Duodenal mucosa (tissue), 2 donors: Measurements from ENCODE around the gene CENPL.
"Not testable (repeated sequence)": the region's sequence is repeated elsewhere in the genome, so short reads cannot be mapped to it uniquely, and the experiment has no call there.

Experiments
- H3K27ac ChIP-seq: one replicate; pipeline ENCODE4 v1.7.0; 2013; ENCODE audit warnings: low read depth, low read length
- H3K27me3 ChIP-seq, 2 donors: one replicate each; pipeline ENCODE4 v1.7.0; 2013; ENCODE audit warnings: low read length in 2 of 2, control low read depth in 1 of 2; ENCODE audit not compliant: insufficient read depth in 2 of 2, control insufficient read depth in 1 of 2
- H3K36me3 ChIP-seq, 2 donors: one replicate each; pipeline ENCODE4 v1.7.0; 2013; ENCODE audit warnings: low read length in 2 of 2, control low read depth in 1 of 2; ENCODE audit not compliant: insufficient read depth in 2 of 2, control insufficient read depth in 1 of 2
- H3K4me1 ChIP-seq, 2 donors: one replicate each; pipeline ENCODE4 v1.7.0; 2013; ENCODE audit warnings: low read length in 2 of 2, control low read depth in 1 of 2; ENCODE audit not compliant: insufficient read depth in 2 of 2, control insufficient read depth in 1 of 2
- H3K4me3 ChIP-seq, 2 donors: one replicate each; pipeline ENCODE4 v1.7.0; 2013; ENCODE audit warnings: low read length in 2 of 2, low read depth in 1 of 2
- H3K9ac ChIP-seq, 2 donors: one replicate each; pipeline ENCODE4 v1.7.0; 2013; ENCODE audit warnings: low read length in 2 of 2, low read depth in 1 of 2
- H3K9me3 ChIP-seq, 2 donors: one replicate each; pipeline ENCODE4 v1.7.0; 2013; ENCODE audit warnings: low read length in 2 of 2, control low read depth in 1 of 2; ENCODE audit not compliant: control insufficient read depth in 1 of 2

CENPL gene

DNA sequence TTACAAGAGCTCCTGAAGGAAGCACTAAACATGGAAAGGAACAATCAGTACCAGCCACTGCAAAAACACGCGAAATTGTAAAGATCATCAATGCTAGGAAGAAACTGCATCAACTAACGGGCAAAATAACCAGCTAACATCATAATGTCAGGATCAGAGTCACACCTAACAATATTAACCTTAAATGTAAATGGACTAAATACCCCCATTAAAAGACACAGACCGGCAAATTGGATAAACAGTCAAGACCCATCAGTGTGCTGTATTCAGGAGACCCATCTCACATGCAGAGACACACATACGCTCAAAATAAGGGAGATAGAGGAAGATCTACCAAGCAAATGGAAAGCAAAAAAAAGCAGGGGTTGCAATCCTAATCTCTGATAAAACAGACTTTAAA lies 11.0 kb downstream of the CENPL start:
- H3K36me3 ChIP-seq = peaks cover 0 to 13% of the 10 kb centered on the region in 2 donors
- not testable (repeated sequence) for H3K27ac ChIP-seq, H3K9ac ChIP-seq, H3K4me3 ChIP-seq, H3K27me3 ChIP-seq, H3K4me1 ChIP-seq, H3K9me3 ChIP-seq

DNA sequence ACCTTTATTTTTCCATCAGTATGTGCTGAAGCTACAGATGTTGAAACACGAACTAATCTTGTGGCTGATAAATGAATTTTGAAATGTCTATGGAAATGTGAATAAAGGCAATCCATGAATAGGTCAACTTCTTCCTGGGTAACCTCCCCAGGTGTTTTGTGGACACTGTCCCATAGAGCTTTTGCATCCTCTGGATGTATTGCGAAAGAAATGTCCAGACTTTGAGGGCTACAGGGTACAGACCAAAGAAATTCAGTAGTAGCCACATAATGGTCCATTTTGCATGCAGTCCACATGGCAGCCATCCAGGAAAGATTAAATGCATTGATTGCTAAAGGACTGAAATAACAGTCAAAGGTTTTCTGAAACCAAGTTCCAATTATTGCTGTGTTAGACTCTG lies 21.7 kb downstream of the CENPL start:
- H3K9me3 ChIP-seq = no peaks in the 10 kb centered on the region

DNA sequence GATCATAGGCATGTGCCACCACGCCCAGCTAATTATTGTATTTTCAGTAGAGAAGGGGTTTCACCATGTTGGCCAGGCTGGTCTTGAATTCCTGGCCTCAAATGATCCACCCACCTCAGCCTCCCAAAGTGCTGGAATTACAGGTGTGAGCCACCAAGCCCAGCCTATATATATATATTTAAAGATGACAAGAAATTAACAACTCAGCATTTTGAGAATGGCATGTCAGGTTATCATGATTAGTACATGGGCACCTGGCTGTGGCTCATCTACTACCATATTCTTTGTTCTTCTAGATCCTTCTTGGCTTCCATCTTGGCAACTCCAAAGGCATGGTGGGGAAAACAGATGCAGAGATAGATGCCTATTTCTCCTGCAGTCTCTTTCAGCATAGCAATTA lies 24.7 kb downstream of the CENPL start:
- not testable (repeated sequence) for H3K27ac ChIP-seq, H3K9ac ChIP-seq, H3K4me1 ChIP-seq, H3K9me3 ChIP-seq, H3K27me3 ChIP-seq, H3K4me3 ChIP-seq
- H3K36me3 ChIP-seq = peaks cover 0 to 11% of the 10 kb centered on the region in 2 donors

More for the DNA sequence above, 21.7 kb downstream of the CENPL start:
- no peaks in the 10 kb centered on the region for H3K27me3 ChIP-seq
- H3K4me3 ChIP-seq = no peak overlapping the region
- H3K4me1 ChIP-seq = no peaks in the 10 kb centered on the region
- H3K27ac ChIP-seq = no peak overlapping the region
- no peak overlapping the region for H3K9ac ChIP-seq
- peaks cover 4 to 13% of the 10 kb centered on the region in 2 donors for H3K36me3 ChIP-seq

- Histone ChIP-seq H3K9me3 (no peaks in the 10 kb centered on the region), H3K9ac (no peak overlapping the region), H3K4me1 (no peaks in the 10 kb centered on the region), H3K36me3 (peaks cover 0 to 9% of the 10 kb centered on the region in 2 donors), H3K27me3 (no peaks in the 10 kb centered on the region), H3K27ac (no peak overlapping the region), H3K4me3 (no peak overlapping the region)
Observed at GRCh38 chr1:173798078-173798477, 26.6 kb downstream of the CENPL start.

- Histone ChIP-seq H3K9me3 (no peaks in the 10 kb centered on the region), H3K9ac (no peak overlapping the region), H3K4me1 (no peaks in the 10 kb centered on the region), H3K4me3 (no peak overlapping the region), H3K27ac (no peak overlapping the region), H3K27me3 (no peaks in the 10 kb centered on the region), H3K36me3 (peaks cover 4 to 19% of the 10 kb centered on the region in 2 donors)
Observed at GRCh38 chr1:173789841-173790240, 34.8 kb downstream of the CENPL start.

- H3K9me3 ChIP-seq = no peaks in the 10 kb centered on the region
- H3K36me3 ChIP-seq = peaks cover 24 to 52% of the 10 kb centered on the region in 2 donors
- no peak overlapping the region for H3K27ac ChIP-seq
- no peak overlapping the region for H3K4me3 ChIP-seq
- no peaks in the 10 kb centered on the region for H3K4me1 ChIP-seq
- no peaks in the 10 kb centered on the region for H3K27me3 ChIP-seq
- H3K9ac ChIP-seq = no peak overlapping the region
Observed at GRCh38 chr1:173784997-173785396, 39.7 kb downstream of the CENPL start.

DNA sequence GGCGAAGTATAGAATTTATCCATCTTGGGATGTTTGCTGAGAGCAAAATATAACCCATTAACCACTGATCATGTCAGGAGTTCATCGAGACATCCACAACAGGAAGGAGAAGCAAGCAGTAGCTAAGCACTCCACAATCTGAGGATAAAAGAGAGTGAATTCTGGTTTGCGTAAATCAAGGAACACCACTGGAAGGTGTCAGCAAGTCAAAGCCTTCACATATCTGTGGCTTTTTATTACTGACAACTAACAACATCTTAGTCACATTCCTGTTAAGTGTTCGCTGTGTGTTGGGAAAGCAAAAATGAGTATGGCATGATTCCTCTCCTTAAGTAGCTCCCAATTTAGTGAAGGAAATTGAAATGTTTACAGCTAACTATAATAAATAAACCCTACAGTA lies 44.7 kb downstream of the CENPL start:
- H3K9me3 ChIP-seq = no peaks in the 10 kb centered on the region
- H3K27me3 ChIP-seq = no peaks in the 10 kb centered on the region
- no peak overlapping the region for H3K9ac ChIP-seq
- no peak overlapping the region for H3K27ac ChIP-seq
- H3K4me1 ChIP-seq = no peaks in the 10 kb centered on the region
- H3K4me3 ChIP-seq = no peak overlapping the region
- peaks cover 24 to 56% of the 10 kb centered on the region in 2 donors for H3K36me3 ChIP-seq

- H3K9ac ChIP-seq = no peak overlapping the region
- H3K9me3 ChIP-seq = no peaks in the 10 kb centered on the region
- H3K27me3 ChIP-seq = no peaks in the 10 kb centered on the region
- no peaks in the 10 kb centered on the region for H3K4me1 ChIP-seq
- no peak overlapping the region for H3K27ac ChIP-seq
- H3K4me3 ChIP-seq = no peak overlapping the region
- H3K36me3 ChIP-seq = peaks cover 6 to 27% of the 10 kb centered on the region in 2 donors
Observed at GRCh38 chr1:173775578-173776226, 49.0 kb downstream of the CENPL start.

DNA sequence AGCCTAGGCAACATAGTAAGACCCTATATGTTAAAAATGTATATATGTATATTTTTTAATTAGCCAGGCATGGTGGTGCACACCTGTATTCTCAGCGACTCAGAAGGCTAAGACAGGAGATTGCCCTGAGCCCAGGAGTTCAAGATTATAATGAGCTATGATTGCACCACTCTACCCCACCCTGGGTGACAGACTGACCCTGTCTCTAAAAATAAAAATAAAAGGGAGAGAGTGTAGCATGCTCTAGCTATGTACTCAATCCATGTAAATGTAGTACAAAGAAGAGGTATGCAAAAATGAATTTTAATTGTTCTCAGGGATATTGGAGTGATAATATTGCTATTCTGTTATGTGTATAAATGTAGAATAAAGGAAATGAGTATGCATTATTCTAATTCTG lies 53.1 kb downstream of the CENPL start:
- H3K36me3 ChIP-seq = peaks cover 4 to 14% of the 10 kb centered on the region in 2 donors
- H3K9ac ChIP-seq = no peak overlapping the region
- no peak overlapping the region for H3K4me3 ChIP-seq
- H3K27me3 ChIP-seq = no peaks in the 10 kb centered on the region
- no peaks in the 10 kb centered on the region for H3K9me3 ChIP-seq
- H3K27ac ChIP-seq = no peak overlapping the region
- H3K4me1 ChIP-seq = no peaks in the 10 kb centered on the region

- not testable (repeated sequence) for H3K27ac ChIP-seq, H3K36me3 ChIP-seq, H3K4me3 ChIP-seq, H3K4me1 ChIP-seq, H3K9me3 ChIP-seq, H3K9ac ChIP-seq, H3K27me3 ChIP-seq
Observed at GRCh38 chr1:173770330-173770729, 54.4 kb downstream of the CENPL start.

DNA sequence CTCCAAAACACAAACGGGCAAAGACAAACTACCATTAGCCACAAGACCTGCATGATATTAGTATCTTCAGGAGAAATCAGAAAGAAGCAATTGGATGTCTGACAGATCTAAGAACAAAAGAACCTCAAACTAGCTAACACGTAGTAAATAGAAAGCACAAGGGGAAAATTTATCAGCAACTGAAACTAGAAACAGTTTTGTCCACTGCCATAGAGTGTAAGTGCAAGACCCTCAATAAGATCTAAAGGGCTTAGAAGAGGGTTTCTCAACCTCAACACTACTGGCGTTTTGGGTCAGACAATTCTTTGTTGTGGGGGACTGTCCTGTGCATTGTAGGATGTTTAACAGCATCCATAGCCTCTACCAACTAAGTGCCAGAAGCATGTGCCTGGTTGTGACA lies 55.9 kb downstream of the CENPL start:
- Histone ChIP-seq H3K4me3 (no peak overlapping the region), H3K4me1 (no peaks in the 10 kb centered on the region), H3K27ac (no peak overlapping the region), H3K36me3 (peaks cover 2 to 4% of the 10 kb centered on the region in 2 donors), H3K27me3 (no peaks in the 10 kb centered on the region), H3K9me3 (peaks cover 0 to 6% of the 10 kb centered on the region in 2 donors), H3K9ac (no peak overlapping the region)
